Activated T-helper 1 cell treated with anti-CD3 and anti-CD28 coated beads, Interleukin-12 subunit alpha, Interleukin-12 subunit beta, Interleukin-2, Interleukin-4 antibody, amounts not matched to agents 30 ng/mL and 10 ng/mL and 1 ng/mL, durations not matched to agents 14 hours and 24 hours and 36 hours (primary cell): ENCODE results near the gene CFAP97. TPM values are rescaled to one million over a fixed set of nuclear protein-coding genes. Genes with fewer than 3 reads are reported as not detected.
"Not testable (repeated sequence)": the region's sequence is repeated elsewhere in the genome, so short reads cannot be mapped to it uniquely, and the experiment has no call there.

Experiments used
- DNase-seq: peaks from one replicate; pipeline ENCODE4 v3.0.0; 2021; ENCODE audit warnings: low spot score
- H3K27ac Mint-ChIP-seq: one replicate; pipeline ENCODE4 v1.8.0; 2021; ENCODE audit warnings: mild to moderate bottlenecking, mixed read lengths
- H3K27me3 Mint-ChIP-seq: one replicate; pipeline ENCODE4 v1.8.0; 2022; ENCODE audit warnings: mild to moderate bottlenecking, moderate library complexity, mixed read lengths; ENCODE audit not compliant: insufficient read depth
- H3K36me3 Mint-ChIP-seq: one replicate; pipeline ENCODE4 v1.8.0; 2021; ENCODE audit warnings: low read depth, mixed read lengths
- H3K4me1 Mint-ChIP-seq: one replicate; pipeline ENCODE4 v1.8.0; 2021; ENCODE audit warnings: low read depth, mixed read lengths
- H3K4me3 Mint-ChIP-seq: one replicate; pipeline ENCODE4 v1.8.0; 2021; ENCODE audit warnings: mild to moderate bottlenecking, moderate library complexity, mixed read lengths
- H3K9me3 Mint-ChIP-seq: one replicate; pipeline ENCODE4 v1.8.0; 2021; ENCODE audit warnings: mixed read lengths
- intact Hi-C: fragments of 100-400 bp; cut with micrococcal nuclease; formaldehyde crosslinking; loops from one replicate; pipeline ENCODE4 v1.15.1; 2024
- total RNA-seq: library from RNA; stranded (reverse); gene quantifications from 2 replicates; pipeline ENCODE4 v1.2.3, GENCODE V29; 2022

CFAP97 gene
- total RNA-seq: 52.4 and 54.6 TPM in 2 replicates

DNA sequence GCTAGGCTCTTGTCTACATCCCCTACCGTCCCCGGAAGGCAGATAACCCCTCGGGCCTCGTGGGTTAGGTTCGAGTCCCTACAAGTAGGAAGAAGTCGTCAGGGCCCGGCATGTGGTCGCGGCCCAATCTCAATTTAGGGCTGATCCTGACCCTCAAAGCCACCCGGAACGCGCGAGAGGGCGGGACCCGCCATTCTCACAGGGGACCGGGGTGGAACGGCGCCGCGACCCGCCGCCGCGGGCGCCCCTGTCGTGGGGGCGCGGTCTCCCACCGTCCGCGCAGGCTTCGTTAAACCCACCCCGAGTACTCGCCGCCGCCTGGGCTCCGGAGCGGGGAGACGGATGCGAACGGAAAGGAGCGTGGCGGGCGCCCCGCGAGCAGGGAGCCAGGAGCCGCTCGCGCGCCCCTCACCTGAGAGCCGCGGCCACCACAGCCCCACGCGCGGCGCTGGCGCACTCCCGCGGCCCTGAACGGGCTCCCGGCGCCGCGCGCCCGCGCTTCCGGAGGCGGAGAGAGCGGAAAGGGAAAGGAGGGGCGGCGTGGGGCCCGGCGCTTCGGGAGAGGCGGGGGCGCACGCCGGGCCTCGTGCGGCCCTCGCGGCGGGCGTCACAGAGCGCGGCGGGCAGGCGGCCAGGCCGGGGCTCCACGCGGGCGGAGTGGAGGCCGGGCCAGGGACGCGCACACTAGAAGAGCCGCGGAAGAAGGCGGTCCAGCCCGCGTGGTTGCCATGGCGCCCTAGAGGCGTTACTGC, at the start of gene CFAP97:
Gene CFAP97 (minus strand): TSS at position 515 of the 752 bp plus-strand sequence. CDS start 12,804 bp downstream, outside the sequence.
- intact Hi-C loops: loop anchor here (1.0 to 10.0 kb wide), 14 partner anchors 8 to 1697 kb away; partner anchors contain the start of genes ANKRD37, CASP3, CCDC110 and CYP4V2
- Mint-ChIP-seq H3K27ac (peak within 1 kb of the TSS; percentile 100), H3K27me3 (peaks cover 1% of the 10 kb centered on the region), H3K9me3 (no peaks in the 10 kb centered on the region), H3K4me1 (peaks cover 36% of the 10 kb centered on the region), H3K36me3 (peaks cover 5% of the 10 kb centered on the region), H3K4me3 (peak within 1 kb of the TSS; percentile 99)
- DNase-seq: peak; percentile 75

DNA sequence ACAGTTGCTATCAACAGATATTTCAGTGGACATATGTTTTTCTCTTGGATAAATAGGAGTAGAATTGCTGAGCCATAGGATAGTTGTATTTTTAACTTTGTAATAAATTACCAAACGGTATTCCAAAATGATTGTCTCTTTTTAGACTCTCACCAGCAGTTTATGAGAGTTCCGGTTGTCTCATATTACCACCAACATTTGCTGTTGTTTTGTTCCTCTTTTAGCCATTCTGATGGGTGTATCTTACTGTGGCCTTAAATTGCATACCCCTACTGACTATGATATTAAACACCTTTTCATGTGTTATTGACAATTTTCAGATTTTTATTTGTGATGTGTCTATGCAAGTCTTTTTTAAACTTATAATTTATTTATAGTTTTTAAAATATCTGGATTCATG, 45.3 kb upstream of the CFAP97 start:
- Mint-ChIP-seq H3K9me3 (no peaks in the 10 kb centered on the region), H3K4me1 (peaks cover 36% of the 10 kb centered on the region), H3K4me3 (no peak overlapping the region), H3K27ac (no peak overlapping the region), H3K27me3 (no peaks in the 10 kb centered on the region), H3K36me3 (peaks cover 22% of the 10 kb centered on the region)
- DNase-seq: no peak
- intact Hi-C loops: no loop called here

DNA sequence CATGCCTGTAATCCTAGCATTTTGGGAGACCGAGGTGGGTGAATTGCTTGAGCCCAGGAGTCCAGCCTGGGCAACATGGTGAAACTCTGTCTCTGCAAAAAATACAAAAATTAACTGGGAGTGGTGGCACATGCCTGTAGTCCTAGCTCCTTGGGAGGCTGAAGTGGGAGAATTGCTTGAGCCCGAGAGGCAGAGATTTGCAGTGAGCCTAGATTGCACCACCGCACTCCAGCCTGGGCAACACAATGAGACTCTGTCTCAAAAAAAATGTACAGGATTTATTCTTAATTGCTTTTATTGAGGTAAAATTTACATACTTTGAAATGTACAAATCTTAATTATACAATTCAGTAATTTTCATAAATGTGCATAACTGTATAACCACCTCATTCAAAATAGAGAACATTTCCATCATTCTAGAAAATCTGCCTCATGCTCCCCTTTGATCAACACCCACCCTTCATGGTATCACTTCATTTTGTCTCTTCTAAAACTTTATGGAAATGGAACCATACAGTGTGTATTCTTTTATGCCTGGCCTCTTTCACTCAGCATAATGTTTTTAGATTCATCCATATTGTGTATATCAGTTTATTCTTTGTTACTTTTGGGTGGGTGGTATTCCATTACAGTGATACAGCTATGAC, 44.7 kb upstream of the CFAP97 start:
- no peak overlapping the region for H3K4me3 Mint-ChIP-seq
- no peaks in the 10 kb centered on the region for H3K9me3 Mint-ChIP-seq
- DNase-seq: no peak

DNA sequence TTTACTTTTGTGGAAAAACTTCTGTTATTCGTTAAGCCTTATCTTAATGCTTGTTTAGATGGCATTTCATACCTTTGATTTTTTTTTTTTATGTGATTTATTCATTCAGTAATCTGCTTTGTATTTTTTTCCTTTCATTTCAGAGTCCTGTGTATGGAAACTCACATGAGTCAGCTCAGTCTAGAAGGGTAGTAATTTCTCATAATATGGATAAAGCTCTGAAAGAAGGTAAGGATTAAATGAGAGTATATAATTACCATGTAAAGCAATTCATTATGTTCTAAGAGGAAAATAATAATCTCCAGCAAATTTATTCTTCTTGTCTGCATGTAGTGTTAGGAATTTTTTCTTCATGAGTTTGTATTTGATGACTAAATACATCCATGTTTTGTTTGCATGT, 43.4 kb upstream of the CFAP97 start:
- peaks cover 23% of the 10 kb centered on the region for H3K36me3 Mint-ChIP-seq

More for the DNA sequence above, 44.7 kb upstream of the CFAP97 start:
- Mint-ChIP-seq H3K27ac (no peak overlapping the region), H3K27me3 (no peaks in the 10 kb centered on the region), H3K36me3 (peaks cover 23% of the 10 kb centered on the region), H3K4me1 (peaks cover 33% of the 10 kb centered on the region)
- intact Hi-C loops: no loop called here

DNA sequence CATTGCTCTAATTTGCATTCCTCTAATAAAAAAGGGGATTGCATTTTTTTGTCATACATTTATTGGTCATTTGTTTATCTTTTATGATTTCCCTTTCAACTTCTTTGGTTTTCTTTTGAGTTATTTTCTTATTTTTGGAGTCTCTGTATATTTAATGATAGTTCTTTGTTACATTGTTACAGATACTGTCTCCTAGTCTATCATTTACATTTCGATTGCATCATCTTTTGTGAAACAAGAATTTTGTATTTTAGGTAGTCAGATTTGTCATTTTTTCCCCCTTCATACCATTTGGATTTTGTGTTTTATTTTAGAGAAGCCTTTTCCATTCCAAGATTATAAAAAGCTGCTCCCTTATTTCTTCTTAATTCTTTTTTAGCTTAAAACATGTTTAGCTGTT, 42.7 kb upstream of the CFAP97 start:
- Mint-ChIP-seq H3K9me3 (no peaks in the 10 kb centered on the region), H3K27ac (peak overlapping the region; percentile 27), H3K4me1 (peaks cover 34% of the 10 kb centered on the region), H3K4me3 (no peak overlapping the region), H3K36me3 (peaks cover 21% of the 10 kb centered on the region), H3K27me3 (no peaks in the 10 kb centered on the region)
- intact Hi-C loops: loop anchor here (2.0 kb wide), 2 partner anchors 36 to 98 kb away; no protein-coding TSS in a partner anchor
- no peak for DNase-seq

More for the DNA sequence above, 43.4 kb upstream of the CFAP97 start:
- DNase-seq: no peak
- no peaks in the 10 kb centered on the region for H3K27me3 Mint-ChIP-seq
- H3K4me3 Mint-ChIP-seq: no peak overlapping the region
- H3K27ac Mint-ChIP-seq: peak overlapping the region; percentile 15
- intact Hi-C loops: loop anchor here (2.0 kb wide), 2 partner anchors 36 to 98 kb away; no protein-coding TSS in a partner anchor
- H3K4me1 Mint-ChIP-seq: peaks cover 41% of the 10 kb centered on the region
- H3K9me3 Mint-ChIP-seq: no peaks in the 10 kb centered on the region

DNA sequence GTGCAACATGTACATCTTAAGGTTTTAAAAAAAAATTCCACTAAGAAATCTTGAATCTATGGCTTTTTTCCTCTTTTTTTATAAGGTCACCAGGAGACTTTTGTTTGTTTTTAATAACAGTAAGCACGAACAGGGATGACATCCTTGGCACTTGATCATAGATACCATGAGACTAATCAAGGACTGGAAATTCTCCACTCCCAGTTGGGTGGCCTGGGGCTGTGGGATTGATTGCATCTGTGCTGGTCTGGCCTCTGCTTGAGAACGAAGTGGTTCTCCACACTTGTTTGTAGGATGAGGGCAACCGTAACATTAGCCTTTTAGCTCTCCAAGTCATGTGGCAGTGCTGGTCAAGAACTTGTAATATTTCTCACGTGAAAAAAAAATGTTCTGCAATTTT, 41.0 kb upstream of the CFAP97 start:
- H3K4me3 Mint-ChIP-seq: no peak overlapping the region
- H3K4me1 Mint-ChIP-seq: peaks cover 30% of the 10 kb centered on the region
- no peaks in the 10 kb centered on the region for H3K27me3 Mint-ChIP-seq
- no peak for DNase-seq
- intact Hi-C loops: no loop called here
- H3K36me3 Mint-ChIP-seq: peaks cover 12% of the 10 kb centered on the region
- no peak overlapping the region for H3K27ac Mint-ChIP-seq
- H3K9me3 Mint-ChIP-seq: no peaks in the 10 kb centered on the region

DNA sequence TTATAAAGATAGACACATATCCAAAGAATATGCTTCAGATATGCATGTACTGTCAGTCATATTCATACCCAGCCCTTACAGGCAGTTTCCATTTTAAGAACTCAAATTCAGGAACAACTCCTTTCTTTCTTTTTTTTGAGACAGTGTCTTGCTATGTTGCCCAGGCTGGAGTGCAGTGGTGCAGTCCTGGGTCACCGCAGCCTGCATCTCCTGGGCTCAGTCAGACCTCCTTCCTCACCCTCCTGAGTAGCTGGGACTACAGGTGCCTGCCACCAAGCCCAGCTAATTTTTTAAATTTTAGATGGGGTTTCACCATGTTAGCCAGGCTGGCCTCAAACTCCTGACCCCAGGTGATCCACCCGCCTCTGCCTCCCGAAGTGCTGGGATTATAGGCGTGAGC, 40.1 kb upstream of the CFAP97 start:
- Mint-ChIP-seq H3K4me3 (no peak overlapping the region), H3K27me3 (no peaks in the 10 kb centered on the region), H3K36me3 (peaks cover 12% of the 10 kb centered on the region), H3K4me1 (peaks cover 30% of the 10 kb centered on the region), H3K27ac (no peak overlapping the region), H3K9me3 (no peaks in the 10 kb centered on the region)
- DNase-seq: no peak
- intact Hi-C loops: no loop called here

DNA sequence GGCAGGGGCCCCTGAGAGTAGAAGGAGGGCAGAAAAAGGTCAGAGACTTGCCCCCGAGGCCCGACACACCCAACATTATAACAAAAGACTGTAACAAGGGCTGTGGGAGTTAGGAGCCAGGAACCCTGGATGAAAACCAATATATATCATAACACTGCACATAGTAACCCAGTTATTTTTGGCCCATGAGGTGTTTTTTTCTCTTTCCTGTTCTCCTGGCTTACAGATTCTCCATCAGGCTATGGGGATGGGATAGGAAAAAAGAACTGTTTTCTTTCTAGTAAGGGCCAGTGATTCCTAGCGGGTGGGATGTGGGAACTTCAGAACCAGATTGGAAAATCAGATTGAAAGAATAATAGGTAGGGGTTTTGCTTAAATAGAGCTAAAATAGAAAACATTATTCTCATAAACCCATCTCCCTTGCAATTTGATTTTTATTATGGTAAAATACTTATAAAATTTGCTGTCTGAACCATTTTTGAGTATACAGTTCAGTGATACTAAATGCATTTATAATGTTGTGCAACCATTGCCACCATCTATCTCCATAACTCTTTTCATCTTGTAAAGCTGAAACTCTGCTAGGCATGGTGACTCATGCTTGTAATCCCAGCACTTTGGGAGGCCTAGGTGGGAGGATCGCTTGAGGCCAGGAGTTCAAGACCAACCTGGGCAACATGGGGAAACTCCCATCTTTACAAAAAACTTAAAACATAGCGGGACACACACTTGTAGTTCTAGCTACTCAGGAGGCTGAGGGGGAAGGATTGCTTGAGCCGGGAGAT, 39.1 kb upstream of the CFAP97 start:
- Mint-ChIP-seq H3K9me3 (no peaks in the 10 kb centered on the region), H3K36me3 (peaks cover 16% of the 10 kb centered on the region), H3K27me3 (no peaks in the 10 kb centered on the region), H3K27ac (no peak overlapping the region), H3K4me3 (no peak overlapping the region), H3K4me1 (peaks cover 38% of the 10 kb centered on the region)
- no peak for DNase-seq
- intact Hi-C loops: no loop called here

DNA sequence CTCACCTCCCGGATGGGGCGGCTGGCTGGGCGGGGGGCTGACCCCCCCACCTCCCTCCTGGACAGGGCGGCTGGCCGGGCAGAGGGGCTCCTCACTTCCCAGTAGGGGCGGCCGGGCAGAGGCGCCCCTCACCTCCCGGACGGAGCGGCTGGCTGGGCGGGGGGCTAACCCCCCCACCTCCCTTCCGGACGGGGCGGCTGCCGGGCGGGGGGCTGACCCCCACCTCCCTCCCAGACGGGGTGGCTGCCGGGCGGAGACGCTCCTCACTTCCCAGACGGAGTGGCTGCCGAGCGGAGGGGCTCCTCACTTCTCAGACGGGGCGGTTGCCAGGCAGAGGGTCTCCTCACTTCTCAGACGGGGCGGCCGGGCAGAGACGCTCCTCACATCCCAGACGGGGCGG, 36.7 kb upstream of the CFAP97 start:
- Mint-ChIP-seq H3K36me3 (peaks cover 12% of the 10 kb centered on the region), H3K4me1 (peaks cover 21% of the 10 kb centered on the region)
- H3K9me3 Mint-ChIP-seq, DNase-seq, H3K27ac Mint-ChIP-seq, intact Hi-C loops, H3K27me3 Mint-ChIP-seq, H3K4me3 Mint-ChIP-seq: not testable (repeated sequence)

DNA sequence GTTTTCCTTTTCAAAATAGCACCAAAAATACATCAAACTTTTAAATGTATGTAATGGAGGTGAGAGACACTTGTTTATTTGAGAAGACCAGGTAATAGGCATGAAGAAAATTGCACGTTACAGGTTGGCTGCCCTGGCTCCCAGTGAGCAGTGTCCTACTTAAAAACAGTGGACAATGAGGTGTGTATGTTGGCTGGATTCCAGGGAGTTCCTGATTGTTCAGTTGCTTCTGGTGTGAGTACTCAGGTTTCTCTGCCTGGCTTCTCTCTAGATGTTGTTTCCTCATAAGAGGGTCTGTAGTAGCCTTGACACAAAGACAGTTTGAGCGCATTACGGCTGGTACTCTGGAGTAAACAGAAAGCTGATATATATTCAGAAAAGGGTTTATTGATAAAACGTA, 35.0 kb upstream of the CFAP97 start:
- no peak overlapping the region for H3K27ac Mint-ChIP-seq
- H3K4me1 Mint-ChIP-seq: peaks cover 20% of the 10 kb centered on the region
- no peaks in the 10 kb centered on the region for H3K9me3 Mint-ChIP-seq
- intact Hi-C loops: no loop called here
- H3K4me3 Mint-ChIP-seq: no peak overlapping the region
- no peak for DNase-seq
- H3K27me3 Mint-ChIP-seq: no peaks in the 10 kb centered on the region
- peaks cover 8% of the 10 kb centered on the region for H3K36me3 Mint-ChIP-seq

DNA sequence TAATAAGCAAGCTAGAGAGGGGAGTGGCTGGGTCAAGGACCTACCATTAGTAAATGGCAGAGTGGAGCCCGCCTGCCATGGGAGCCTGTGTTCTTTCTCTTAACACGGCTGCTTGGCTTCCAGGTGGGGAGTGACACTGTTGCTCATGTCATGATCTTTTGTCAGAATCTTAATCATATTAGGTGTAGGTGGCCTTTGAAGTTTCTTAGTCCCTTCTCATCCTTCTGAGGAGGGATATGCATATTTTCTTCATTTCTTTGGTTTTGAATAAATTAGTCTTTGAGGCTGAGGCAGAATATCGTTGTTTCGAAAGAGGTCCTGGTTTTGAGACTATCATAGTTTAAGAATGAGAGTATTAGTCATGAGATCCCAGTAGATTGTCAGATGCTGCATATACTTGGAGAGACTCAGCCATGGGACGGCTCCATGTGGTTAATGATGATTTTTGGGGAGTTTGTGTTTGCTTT, 34.4 kb upstream of the CFAP97 start:
- H3K27me3 Mint-ChIP-seq: no peaks in the 10 kb centered on the region
- no peak for DNase-seq
- intact Hi-C loops: no loop called here
- no peak overlapping the region for H3K4me3 Mint-ChIP-seq
- H3K4me1 Mint-ChIP-seq: peaks cover 15% of the 10 kb centered on the region
- H3K36me3 Mint-ChIP-seq: peaks cover 7% of the 10 kb centered on the region
- H3K9me3 Mint-ChIP-seq: no peaks in the 10 kb centered on the region
- H3K27ac Mint-ChIP-seq: peak overlapping the region; percentile 56

DNA sequence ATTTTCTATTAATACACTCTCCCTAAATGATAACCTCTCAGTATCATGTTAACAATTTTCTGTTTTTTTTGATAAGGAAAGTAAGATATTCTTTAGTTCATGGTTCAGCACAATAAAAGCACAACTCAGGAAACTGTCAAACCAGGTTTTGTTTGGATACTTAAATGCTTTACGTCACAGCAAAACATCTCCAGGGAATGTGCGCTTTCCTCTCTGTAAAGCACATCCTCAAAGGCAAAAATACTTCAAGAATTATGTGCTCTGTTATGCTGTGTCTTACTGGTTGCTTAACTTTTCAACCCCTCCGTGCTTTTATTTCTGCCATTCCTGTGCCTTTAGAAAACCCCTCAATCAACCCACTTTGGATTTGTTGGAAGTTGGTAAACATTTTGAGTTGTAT, 33.4 kb upstream of the CFAP97 start:
- peaks cover 13% of the 10 kb centered on the region for H3K4me1 Mint-ChIP-seq
- no peaks in the 10 kb centered on the region for H3K9me3 Mint-ChIP-seq
- intact Hi-C loops: no loop called here
- no peak overlapping the region for H3K27ac Mint-ChIP-seq
- H3K27me3 Mint-ChIP-seq: no peaks in the 10 kb centered on the region
- H3K4me3 Mint-ChIP-seq: no peak overlapping the region
- DNase-seq: no peak
- peaks cover 10% of the 10 kb centered on the region for H3K36me3 Mint-ChIP-seq
